Neural progenitor cell (in vitro differentiated cells): ENCODE measurements around the gene EXOSC1. TPM values are rescaled to one million over a fixed set of nuclear protein-coding genes. Genes with fewer than 3 reads are reported as not detected.

Experiments used
- DNase-seq: peaks from one replicate; pipeline ENCODE4 v3.0.0-alpha.2; 2016; ENCODE audit warnings: low spot score
- H2AFZ ChIP-seq: fragments of 200-600 bp; sonication (generic); replicated peaks from 2 replicates; pipeline ENCODE4 v1.6.1; 2016; ENCODE audit warnings: antibody characterized with exemption
- H3F3A ChIP-seq: fragments of 200-600 bp; sonication (generic); 2 replicates; pipeline ENCODE4 v1.6.1; 2016; ENCODE audit warnings: antibody characterized with exemption, low read depth
- H3K27ac ChIP-seq: fragments of 200-600 bp; sonication (generic); 2 replicates; pipeline ENCODE4 v1.5.1; 2016; ENCODE audit warnings: mild to moderate bottlenecking
- H3K27me3 ChIP-seq: fragments of 200-600 bp; sonication (generic); 2 replicates; pipeline ENCODE4 v1.6.1; 2016; ENCODE audit warnings: mild to moderate bottlenecking, moderate library complexity
- H3K36me3 ChIP-seq: fragments of 200-600 bp; sonication (generic); 2 replicates; pipeline ENCODE4 v1.5.1; 2016
- H3K4me1 ChIP-seq: fragments of 200-600 bp; sonication (generic); 2 replicates; pipeline ENCODE4 v1.6.1; 2016; ENCODE audit warnings: mixed run types
- H3K4me2 ChIP-seq: fragments of 200-600 bp; sonication (generic); 2 replicates; pipeline ENCODE4 v1.6.1; 2016
- H3K4me3 ChIP-seq: fragments of 200-600 bp; sonication (generic); 2 replicates; pipeline ENCODE4 v1.5.1; 2016
- H3K79me2 ChIP-seq: fragments of 200-600 bp; sonication (generic); 2 replicates; pipeline ENCODE4 v1.6.1; 2016; ENCODE audit warnings: low read depth
- H3K9ac ChIP-seq: fragments of 200-600 bp; sonication (generic); 2 replicates; pipeline ENCODE4 v1.6.1; 2016
- H3K9me3 ChIP-seq: fragments of 200-600 bp; sonication (generic); 2 replicates; pipeline ENCODE4 v1.5.1; 2016; ENCODE audit warnings: low read depth
- H4K20me1 ChIP-seq: fragments of 200-600 bp; sonication (generic); 2 replicates; pipeline ENCODE4 v1.6.1; 2016; ENCODE audit warnings: low read depth
- H3K27ac Mint-ChIP-seq: 3 replicates; pipeline ENCODE4 v1.8.0; 2021; ENCODE audit warnings: mixed read lengths
- H3K27me3 Mint-ChIP-seq: 2 replicates; pipeline ENCODE4 v1.8.0; 2022; ENCODE audit warnings: low read depth, mild to moderate bottlenecking, inconsistent platforms, moderate library complexity, mixed read lengths; ENCODE audit not compliant: insufficient read depth
- H3K36me3 Mint-ChIP-seq: 3 replicates; pipeline ENCODE4 v1.8.0; 2021; ENCODE audit warnings: mixed read lengths
- H3K4me1 Mint-ChIP-seq: 3 replicates; pipeline ENCODE4 v1.8.0; 2021; ENCODE audit warnings: mixed read lengths
- H3K4me3 Mint-ChIP-seq: 3 replicates; pipeline ENCODE4 v1.8.0; 2021; ENCODE audit warnings: mild to moderate bottlenecking, moderate library complexity, mixed read lengths
- H3K9me3 Mint-ChIP-seq: 3 replicates; pipeline ENCODE4 v1.8.0; 2020; ENCODE audit warnings: mixed read lengths
- EZH2 ChIP-seq: fragments of 200-600 bp; sonication (generic); IDR thresholded peaks from 2 replicates; pipeline ENCODE4 v1.6.1; 2017; ENCODE audit warnings: antibody characterized with exemption, mild to moderate bottlenecking, moderate library complexity
- EZH2phosphoT487 ChIP-seq: fragments of 200-600 bp; sonication (generic); IDR thresholded peaks from 2 replicates; pipeline ENCODE4 v1.6.1; 2017; ENCODE audit warnings: antibody characterized with exemption
- total RNA-seq: library from RNA; depleted of rRNA; stranded (reverse); fragments of >200 nt; gene quantifications from 2 replicates; pipeline ENCODE4 v1.2.3, GENCODE V29; 2015; ENCODE audit warnings: low replicate concordance
- TF ChIP-seq, protein P1 (sequence below): fragments of 200-600 bp; sonication (generic); IDR thresholded peaks from 2 replicates; pipeline ENCODE4 v1.5.1; 2017; ENCODE audit warnings: antibody characterized with exemption, mild to moderate bottlenecking

EXOSC1 gene
- total RNA-seq, 1 donor from 2014 or later = 72.6 TPM

DNA sequence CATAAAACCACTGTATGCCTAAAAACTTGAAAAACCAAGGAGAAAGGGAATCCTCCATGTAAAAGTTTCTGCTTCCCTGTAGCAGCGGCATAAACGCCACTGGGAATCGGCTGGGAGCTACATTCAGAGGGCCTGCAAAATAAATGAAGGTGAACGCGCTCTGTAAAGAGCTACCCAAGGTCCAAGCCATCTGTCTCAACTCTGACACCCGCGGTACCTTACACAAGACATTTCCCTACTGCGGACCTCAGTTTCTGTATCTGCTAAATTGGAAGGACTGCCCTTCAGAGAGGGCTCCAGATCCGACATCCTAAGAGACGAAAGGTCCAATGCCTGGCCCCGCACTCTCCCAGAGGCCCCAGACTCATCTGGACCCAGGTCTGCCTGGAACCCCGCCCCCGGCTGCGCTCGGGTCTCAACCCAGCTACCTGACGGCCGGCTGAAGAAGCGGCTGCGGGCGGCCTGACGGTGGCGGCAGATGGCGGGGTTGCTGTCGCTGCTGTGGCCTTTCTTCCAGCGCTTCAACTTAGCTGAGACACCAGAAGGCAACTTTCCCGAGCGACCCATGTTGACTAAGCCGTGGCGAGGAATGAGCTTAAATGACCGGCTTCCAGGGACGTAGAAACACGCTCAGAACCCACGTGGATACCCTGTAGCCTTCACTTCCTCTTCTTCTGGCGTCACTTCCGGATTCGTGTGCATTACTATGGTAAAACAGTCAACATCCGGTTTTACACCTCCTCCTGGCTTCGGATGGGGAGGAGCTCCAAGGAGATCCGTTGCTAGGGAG is 44.9 kb downstream of the EXOSC1 start, which contains the start of gene RRP12:
Gene RRP12 (minus strand): TSS at position 676 of the 790 bp plus-strand sequence. CDS start 109 bp downstream, at position 567.
- Histone ChIP-seq H3K79me2 (peaks cover 10% of the 10 kb centered on the region), H3F3A (peaks cover 8% of the 10 kb centered on the region), H3K9ac (peak within 1 kb of the TSS; percentile 48), H3K4me3 (peak within 1 kb of the TSS; percentile 69), H2AFZ (peak within 1 kb of the TSS; percentile 74), H3K27me3 (no peaks in the 10 kb centered on the region), H3K27ac (no peak within 1 kb of the TSS), H4K20me1 (peaks cover 3% of the 10 kb centered on the region), H3K9me3 (no peaks in the 10 kb centered on the region), H3K4me1 (no peaks in the 10 kb centered on the region), H3K4me2 (peak within 1 kb of the TSS; percentile 88), H3K36me3 (no peaks in the 10 kb centered on the region)
- Mint-ChIP-seq H3K36me3 (peaks cover 4% of the 10 kb centered on the region), H3K9me3 (no peaks in the 10 kb centered on the region), H3K4me3 (peak within 1 kb of the TSS; percentile 95), H3K27ac (peak within 1 kb of the TSS; percentile 84), H3K4me1 (peaks cover 15% of the 10 kb centered on the region), H3K27me3 (peaks cover 9% of the 10 kb centered on the region)
- TF ChIP-seq, protein P1, sequence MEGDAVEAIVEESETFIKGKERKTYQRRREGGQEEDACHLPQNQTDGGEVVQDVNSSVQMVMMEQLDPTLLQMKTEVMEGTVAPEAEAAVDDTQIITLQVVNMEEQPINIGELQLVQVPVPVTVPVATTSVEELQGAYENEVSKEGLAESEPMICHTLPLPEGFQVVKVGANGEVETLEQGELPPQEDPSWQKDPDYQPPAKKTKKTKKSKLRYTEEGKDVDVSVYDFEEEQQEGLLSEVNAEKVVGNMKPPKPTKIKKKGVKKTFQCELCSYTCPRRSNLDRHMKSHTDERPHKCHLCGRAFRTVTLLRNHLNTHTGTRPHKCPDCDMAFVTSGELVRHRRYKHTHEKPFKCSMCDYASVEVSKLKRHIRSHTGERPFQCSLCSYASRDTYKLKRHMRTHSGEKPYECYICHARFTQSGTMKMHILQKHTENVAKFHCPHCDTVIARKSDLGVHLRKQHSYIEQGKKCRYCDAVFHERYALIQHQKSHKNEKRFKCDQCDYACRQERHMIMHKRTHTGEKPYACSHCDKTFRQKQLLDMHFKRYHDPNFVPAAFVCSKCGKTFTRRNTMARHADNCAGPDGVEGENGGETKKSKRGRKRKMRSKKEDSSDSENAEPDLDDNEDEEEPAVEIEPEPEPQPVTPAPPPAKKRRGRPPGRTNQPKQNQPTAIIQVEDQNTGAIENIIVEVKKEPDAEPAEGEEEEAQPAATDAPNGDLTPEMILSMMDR = peak; percentile 33
- TF ChIP-seq EZH2phosphoT487 = no peak
- peak; percentile 47 for TF ChIP-seq EZH2
- DNase-seq = peak; percentile 96

DNA sequence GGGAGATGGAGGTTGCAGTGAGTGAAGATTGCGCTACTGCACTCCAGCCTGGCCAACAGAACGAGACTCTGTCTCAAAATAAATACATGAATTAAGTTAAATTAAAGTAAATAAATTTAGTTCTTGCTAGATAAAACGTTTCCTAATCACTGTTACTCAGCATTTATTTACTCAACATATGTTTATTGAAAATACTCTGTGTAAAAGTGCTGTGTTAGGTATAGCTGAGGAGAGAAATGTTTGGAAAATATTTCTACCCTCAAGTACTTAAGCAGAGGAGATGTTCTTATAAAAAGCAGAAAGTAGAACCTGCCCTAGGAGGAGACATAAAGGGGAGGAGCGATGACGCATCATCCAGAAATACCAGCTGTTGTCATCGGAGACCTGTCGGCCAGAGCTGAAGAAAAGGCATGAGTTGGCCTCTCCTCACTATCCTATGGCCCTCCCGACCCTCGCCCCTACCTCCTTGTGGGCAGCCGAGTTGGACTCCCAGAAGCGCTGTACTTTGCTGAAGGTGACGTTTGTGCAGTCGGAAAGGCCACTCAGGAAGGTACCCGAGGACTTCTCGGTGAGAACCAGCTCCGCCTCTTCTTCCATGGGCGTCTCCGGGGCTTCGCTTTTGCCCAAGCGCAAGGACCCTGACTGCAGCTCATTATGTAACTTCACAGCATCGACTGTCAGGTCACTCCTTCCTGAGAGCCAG is 45.8 kb downstream of the EXOSC1 start:
- TF ChIP-seq, protein P1 = no peak
- TF ChIP-seq EZH2phosphoT487 (no peak), EZH2 (no peak)
- H3K9me3 Mint-ChIP-seq = no peaks in the 10 kb centered on the region

DNA sequence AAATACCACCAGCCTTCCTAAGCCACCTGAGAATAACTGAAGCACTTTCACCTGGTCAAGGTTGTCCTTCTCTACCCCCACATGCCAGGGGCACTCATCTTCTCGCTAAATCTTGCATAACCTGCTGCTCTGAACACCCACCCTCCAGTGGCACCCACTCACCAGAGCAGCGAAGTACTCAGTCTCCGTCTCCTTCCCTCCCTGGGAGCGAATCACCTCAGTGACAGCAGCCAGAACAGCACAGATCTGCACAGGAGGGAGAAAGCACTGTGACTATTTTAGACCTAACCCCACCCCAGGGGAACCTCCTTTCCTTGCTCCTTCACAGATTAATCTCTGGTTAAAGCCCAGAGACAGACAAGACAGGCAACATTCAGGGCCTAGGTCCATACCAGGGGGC is 49.8 kb downstream of the EXOSC1 start:
- Histone ChIP-seq H3K27ac (no peak overlapping the region), H3K79me2 (peaks cover 10% of the 10 kb centered on the region), H4K20me1 (peaks cover 3% of the 10 kb centered on the region), H3K9ac (no peak overlapping the region), H3K4me2 (no peak overlapping the region), H3K36me3 (no peaks in the 10 kb centered on the region), H3K4me1 (no peaks in the 10 kb centered on the region), H3K27me3 (no peaks in the 10 kb centered on the region), H3F3A (peaks cover 8% of the 10 kb centered on the region), H3K9me3 (no peaks in the 10 kb centered on the region), H2AFZ (no peak overlapping the region), H3K4me3 (no peak overlapping the region)
- H3K4me1 Mint-ChIP-seq = peaks cover 9% of the 10 kb centered on the region
- DNase-seq = no peak
- H3K4me3 Mint-ChIP-seq = no peak overlapping the region
- H3K27me3 Mint-ChIP-seq = no peaks in the 10 kb centered on the region
- TF ChIP-seq EZH2phosphoT487 (no peak), EZH2 (no peak)
- TF ChIP-seq, protein P1 = no peak
- H3K36me3 Mint-ChIP-seq = peaks cover 10% of the 10 kb centered on the region
- no peak overlapping the region for H3K27ac Mint-ChIP-seq
- no peaks in the 10 kb centered on the region for H3K9me3 Mint-ChIP-seq

More for the DNA sequence above, 45.8 kb downstream of the EXOSC1 start:
- Mint-ChIP-seq H3K4me3 (peak overlapping the region; percentile 95), H3K27me3 (peaks cover 7% of the 10 kb centered on the region), H3K27ac (no peak overlapping the region), H3K36me3 (peaks cover 4% of the 10 kb centered on the region), H3K4me1 (peaks cover 15% of the 10 kb centered on the region)
- H2AFZ ChIP-seq = no peak overlapping the region
- no peak overlapping the region for H3K9ac ChIP-seq
- H3K4me3 ChIP-seq = peak overlapping the region; percentile 69
- no peaks in the 10 kb centered on the region for H3K27me3 ChIP-seq
- H3K4me2 ChIP-seq = peak overlapping the region; percentile 88
- H3F3A ChIP-seq = peaks cover 8% of the 10 kb centered on the region
- H4K20me1 ChIP-seq = peaks cover 3% of the 10 kb centered on the region
- H3K79me2 ChIP-seq = peaks cover 10% of the 10 kb centered on the region
- peak; percentile 32 for DNase-seq
- H3K4me1 ChIP-seq = no peaks in the 10 kb centered on the region
- no peaks in the 10 kb centered on the region for H3K9me3 ChIP-seq
- no peak overlapping the region for H3K27ac ChIP-seq
- no peaks in the 10 kb centered on the region for H3K36me3 ChIP-seq
